GM21576 (cell line): Measurements from ENCODE around the gene DNAH11.
"Not testable (repeated sequence)": the region's sequence is repeated elsewhere in the genome, so short reads cannot be mapped to it uniquely, and the experiment has no call there.

Experiments used
- ATAC-seq: cut with Tn5 transposase; IDR thresholded peaks from one replicate; pipeline ENCODE4 v1.9.1; 2021; ENCODE audit warnings: mild to moderate bottlenecking, moderate library complexity; ENCODE audit not compliant: unreplicated experiment

DNAH11 gene

GRCh38 chr7:21867816-21868575 lies 325.2 kb downstream of the DNAH11 start:
- no peak for ATAC-seq

DNA sequence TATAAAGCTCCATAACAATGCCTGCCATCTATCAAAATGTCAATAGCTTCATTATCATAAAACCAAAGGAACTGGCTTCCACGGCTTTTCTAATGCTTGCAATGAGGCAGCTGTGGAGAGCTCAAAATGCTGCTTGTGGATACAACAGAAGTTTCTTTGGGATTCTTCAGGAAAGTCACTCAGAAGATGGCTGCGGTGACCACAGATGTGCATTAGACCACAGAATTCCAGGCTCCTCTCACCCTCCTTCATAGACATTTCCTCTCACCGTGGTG lies 325.7 kb downstream of the DNAH11 start:
- ATAC-seq: no peak

DNA sequence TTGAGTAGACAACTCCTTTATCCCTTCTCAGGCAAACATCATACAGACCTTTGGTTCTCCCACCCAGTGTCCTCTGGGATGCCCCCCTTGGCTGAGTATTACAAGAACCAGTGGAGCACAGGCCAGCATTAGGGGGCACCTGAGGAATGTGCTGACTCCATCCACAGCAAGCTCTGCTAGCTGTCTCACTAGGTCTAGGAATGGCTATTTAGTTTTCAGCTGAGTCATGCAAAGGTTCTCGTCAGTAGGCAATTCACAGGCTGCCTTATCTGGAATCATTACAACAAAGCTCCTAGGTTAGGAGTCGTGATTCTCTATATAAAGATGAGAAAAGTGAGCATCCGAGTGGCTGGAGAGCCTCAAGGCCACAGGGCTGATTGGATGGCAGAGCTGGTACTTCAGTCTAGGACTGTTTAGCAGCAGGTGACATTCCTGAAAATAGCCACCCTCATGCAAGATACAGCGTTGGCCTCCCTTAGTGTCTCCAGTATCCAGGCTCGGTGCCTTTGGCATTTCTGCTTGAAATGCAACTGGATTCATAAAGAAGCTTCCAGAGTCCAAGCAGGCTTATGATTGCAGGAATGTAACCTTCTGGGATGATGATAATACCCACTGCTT lies 327.1 kb downstream of the DNAH11 start:
- ATAC-seq: no peak

- ATAC-seq: no peak
These were observed 340.2 kb downstream of the DNAH11 start for GRCh38 chr7:21883069-21883468.

- not testable (repeated sequence) for ATAC-seq
These were observed 340.7 kb downstream of the DNAH11 start for GRCh38 chr7:21883501-21883900.

GRCh38 chr7:21884496-21884895 lies 341.7 kb downstream of the DNAH11 start:
- ATAC-seq: no peak

- no peak for ATAC-seq
These were observed 343.6 kb downstream of the DNAH11 start for GRCh38 chr7:21886396-21886795.

DNA sequence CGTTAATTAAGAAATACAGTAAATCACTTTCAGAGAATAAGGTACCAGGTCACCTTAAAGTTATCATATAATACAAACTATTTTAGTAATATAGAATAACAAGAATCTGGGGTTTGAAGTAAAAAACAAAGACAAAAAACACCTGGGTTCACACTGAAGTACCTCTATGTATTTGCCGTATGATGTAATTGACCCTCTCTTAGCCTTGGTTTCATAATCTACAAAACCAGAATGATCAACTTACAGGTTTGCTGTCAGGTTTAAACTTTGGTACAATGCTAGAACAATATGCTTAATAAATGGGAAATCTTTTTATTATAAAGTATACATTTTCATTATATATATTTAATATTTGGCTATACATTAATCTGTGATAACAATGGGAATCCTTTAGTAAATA lies 344.5 kb downstream of the DNAH11 start:
- ATAC-seq: no peak

GRCh38 chr7:21887779-21888178 lies 344.9 kb downstream of the DNAH11 start:
- no peak for ATAC-seq

- no peak for ATAC-seq
These were observed 348.5 kb downstream of the DNAH11 start for GRCh38 chr7:21891291-21891690.

- no peak for ATAC-seq
These were observed 350.6 kb downstream of the DNAH11 start for GRCh38 chr7:21893401-21893800.

GRCh38 chr7:21898265-21898930 lies 355.6 kb downstream of the DNAH11 start:
- peak; percentile 95 for ATAC-seq

DNA sequence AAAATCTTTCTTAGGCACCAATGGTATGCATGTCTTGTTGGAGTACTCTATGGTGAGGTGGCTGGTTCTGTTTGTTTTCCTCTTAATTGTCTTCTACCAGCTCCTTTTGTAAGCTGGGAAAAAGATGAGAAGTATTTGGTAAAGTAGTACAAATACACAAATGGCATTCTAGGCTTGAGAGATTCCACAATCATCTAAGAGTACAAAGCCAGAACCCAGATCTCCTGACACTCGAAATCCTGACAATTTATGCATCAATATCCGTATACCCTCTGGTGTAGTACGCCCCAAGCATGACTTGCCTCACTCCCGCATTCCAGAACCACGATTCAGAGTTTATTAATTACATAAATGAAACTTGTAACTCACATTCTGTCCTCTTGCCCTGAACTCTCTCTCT lies 359.4 kb downstream of the DNAH11 start:
- no peak for ATAC-seq

DNA sequence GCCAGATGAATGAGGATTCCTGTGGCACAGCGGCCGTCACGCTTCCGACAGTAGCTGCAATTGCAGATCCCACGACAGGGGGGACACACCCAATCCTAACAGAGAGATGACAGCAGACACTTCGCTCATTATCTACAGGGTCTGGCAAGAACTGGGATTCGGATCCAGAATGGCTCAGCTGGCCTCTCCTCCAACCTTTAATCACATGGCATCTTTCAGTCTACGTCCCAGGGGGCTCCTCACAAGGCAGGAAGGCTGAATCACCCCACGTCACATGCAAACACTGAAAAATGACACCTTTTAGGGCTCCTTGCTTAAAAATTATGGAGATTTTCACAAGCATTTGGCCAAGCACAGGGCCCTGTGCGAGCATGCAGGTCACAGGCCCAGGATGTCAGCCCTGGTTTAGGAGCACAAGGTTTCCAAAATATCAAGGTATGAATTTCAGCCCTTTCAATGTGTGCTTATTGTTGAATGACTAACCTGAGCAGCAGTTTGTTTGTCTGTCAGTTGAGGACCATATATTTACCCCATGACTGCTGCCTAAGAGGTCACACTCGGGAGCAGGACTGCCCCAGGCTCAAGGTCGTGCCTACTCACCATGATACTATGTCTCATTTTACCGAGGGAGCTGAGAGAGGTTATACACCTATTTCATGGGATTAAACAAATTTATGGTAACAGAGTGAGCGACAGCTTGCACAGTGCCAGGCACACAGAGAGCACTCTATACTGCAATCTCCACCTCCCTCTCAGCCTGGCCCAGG lies 360.4 kb downstream of the DNAH11 start:
- no peak for ATAC-seq

- ATAC-seq: no peak
These were observed 365.9 kb downstream of the DNAH11 start for GRCh38 chr7:21908746-21909145.

DNA sequence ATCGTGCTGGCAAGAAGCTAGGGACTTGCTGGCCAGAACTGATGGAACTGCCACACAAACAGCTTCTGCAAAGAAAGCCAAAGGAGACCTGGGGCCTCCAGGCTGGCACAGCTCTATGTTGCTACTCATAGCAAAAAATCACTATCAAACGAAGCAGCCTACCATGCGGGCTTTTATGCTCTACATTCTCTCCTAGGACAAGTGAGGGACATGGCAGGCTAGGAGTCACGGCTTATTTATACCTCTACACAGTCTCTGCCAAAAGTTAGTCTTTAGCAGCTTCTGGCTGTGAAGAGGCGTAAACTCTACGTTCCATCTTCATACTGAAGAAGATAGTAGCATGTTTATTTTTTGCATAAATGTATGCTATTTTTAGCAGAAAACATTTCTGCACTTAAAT lies 367.4 kb downstream of the DNAH11 start:
- no peak for ATAC-seq

DNA sequence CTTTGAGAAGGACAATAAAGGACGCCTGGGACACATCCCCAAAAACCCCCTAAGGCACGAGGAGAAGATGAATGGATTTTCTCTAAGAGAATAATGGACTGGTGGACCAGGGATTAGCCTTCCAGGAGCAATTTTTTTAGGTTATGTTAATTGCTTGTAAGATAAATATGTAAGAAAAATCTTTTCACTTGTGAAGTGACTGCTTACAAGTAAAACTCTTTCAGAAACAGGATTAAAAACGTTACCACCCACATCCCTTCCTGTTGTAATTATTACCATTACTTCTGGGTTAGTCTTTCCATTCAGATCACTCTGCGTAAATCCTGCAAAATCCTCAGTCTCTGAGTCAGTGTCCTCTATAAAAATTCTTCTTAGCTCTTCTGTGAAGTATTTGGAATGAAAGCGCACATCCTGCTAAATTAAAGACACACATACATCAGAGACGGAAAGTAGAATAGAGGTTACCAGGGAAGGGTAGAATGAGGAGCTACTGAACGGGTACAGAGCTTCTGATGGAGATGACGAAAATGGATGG lies 368.6 kb downstream of the DNAH11 start:
- no peak for ATAC-seq

GRCh38 chr7:21912305-21912704 lies 369.5 kb downstream of the DNAH11 start:
- no peak for ATAC-seq

DNA sequence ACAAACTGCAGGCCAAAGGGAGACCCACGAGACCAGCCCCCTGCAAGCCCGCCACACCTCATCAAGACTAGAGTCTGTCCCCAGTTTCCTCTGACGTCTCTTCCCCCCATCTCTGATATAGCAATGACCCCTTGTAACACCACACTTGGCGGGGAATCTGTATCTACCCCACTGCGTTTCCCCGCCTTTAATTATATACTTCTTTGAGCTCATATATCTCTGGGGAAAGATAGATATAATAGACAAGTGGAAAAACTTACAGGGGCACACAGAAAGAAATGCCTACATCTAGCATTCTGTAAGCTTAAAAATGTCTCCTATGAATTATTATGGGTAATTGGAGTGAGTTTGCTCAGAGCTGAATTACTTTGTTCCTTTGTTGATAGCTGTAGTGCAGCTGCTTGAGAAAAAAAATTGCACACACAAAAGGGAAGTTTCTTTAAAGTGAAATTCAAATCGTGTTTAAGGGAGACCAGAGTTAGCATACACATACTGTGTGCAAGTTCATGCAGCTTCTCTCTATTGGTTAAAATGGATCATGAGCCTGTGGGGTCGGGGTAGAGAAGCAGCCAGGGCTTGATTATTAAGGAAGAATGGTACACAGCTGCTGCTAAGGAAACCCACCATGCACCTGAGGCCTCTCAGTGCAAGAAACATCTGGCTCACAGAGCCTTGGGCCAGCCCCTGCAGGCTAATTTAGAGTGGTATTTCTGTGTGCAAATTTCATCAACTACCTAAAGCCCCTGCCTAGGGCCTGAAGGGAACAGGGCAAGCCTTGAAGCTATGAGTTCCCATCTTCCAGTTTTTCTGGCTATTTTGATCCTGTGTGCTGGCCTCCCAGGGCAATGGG lies 370.3 kb downstream of the DNAH11 start:
- ATAC-seq: no peak

GRCh38 chr7:21914671-21915070 lies 371.8 kb downstream of the DNAH11 start:
- ATAC-seq: no peak
